ENCODE measurements around the gene IGF1. TPM values are rescaled to one million over a fixed set of nuclear protein-coding genes. Genes with fewer than 3 reads are reported as not detected.

Gene IGF1
- total and polyA plus RNA-seq, 2 experiments from 2014 or later: 2.3 to 2.9 TPM

- no peaks in the 10 kb centered on the region for H3K79me2 ChIP-seq (ENCODE audit: insufficient read depth)
- peak overlapping the region; percentile 54 for H3K9ac ChIP-seq
- H3K4me2 ChIP-seq (ENCODE audit: unreplicated experiment): peak overlapping the region; percentile 78
- no peaks in the 10 kb centered on the region for H3K36me3 ChIP-seq (ENCODE audit: low read depth)
- H2AFZ ChIP-seq: peak overlapping the region; percentile 52
- in situ Hi-C loops (cut with MboI): no loop called here
- no peaks in the 10 kb centered on the region for H3K9me3 ChIP-seq (ENCODE audit: low read depth)
- H3F3A ChIP-seq (ENCODE audit: insufficient read depth): peaks cover 21% of the 10 kb centered on the region
- TF ChIP-seq EZH2 (IDR thresholded peaks at IDR 0.05; ENCODE audit: insufficient read depth, poor library complexity, severe bottlenecking): no peak
- no peak for TF ChIP-seq EZH2phosphoT487 (IDR thresholded peaks at IDR 0.05; ENCODE audit: insufficient read depth, low read depth)
- H3K9me2 ChIP-seq (ENCODE audit: insufficient read depth): no peaks in the 10 kb centered on the region
- peak overlapping the region; percentile 35 for H3K4me3 ChIP-seq
- no peaks in the 10 kb centered on the region for H4K20me1 ChIP-seq (ENCODE audit: insufficient read depth)
- no peaks in the 10 kb centered on the region for H3K27me3 ChIP-seq (replicated peaks; ENCODE audit: insufficient read depth)
- peaks cover 29% of the 10 kb centered on the region for H3K4me1 ChIP-seq (ENCODE audit: insufficient read depth)
- peak overlapping the region; percentile 80 for H3K27ac ChIP-seq
- peak; percentile 29 for DNase-seq
- whole genome bisulfite sequencing, 2 experiments (ENCODE audit: low coverage in 1 of 2, low lambda C conversion rate in 2 of 2, missing lambda C conversion rate in 2 of 2): 9 to 14% methylated on average over 7 of the region's 7 CpGs
Observed at GRCh38 chr12:102427543-102427941, 52.8 kb downstream of the IGF1 start.

- 18 to 22% methylated on average over 8 of the region's 8 CpGs for WGBS, 2 experiments (ENCODE audit: low coverage in 1 of 2, low lambda C conversion rate in 2 of 2, missing lambda C conversion rate in 2 of 2)
- H3K27ac ChIP-seq: peak overlapping the region; percentile 80
Observed at GRCh38 chr12:102426599-102427542, 53.5 kb downstream of the IGF1 start.

GRCh38 chr12:102425109-102426039, 55.0 kb downstream of the IGF1 start:
- in situ Hi-C loops (cut with MboI): no loop called here
- 35 to 43% methylated on average over 5 of the region's 5 CpGs for WGBS, 2 experiments (ENCODE audit: low coverage in 1 of 2, low lambda C conversion rate in 2 of 2, missing lambda C conversion rate in 2 of 2)
- Histone ChIP-seq H3K9me2 (ENCODE audit: insufficient read depth) (no peaks in the 10 kb centered on the region), H3K9me3 (ENCODE audit: low read depth) (no peaks in the 10 kb centered on the region), H3K36me3 (ENCODE audit: low read depth) (no peaks in the 10 kb centered on the region), H3K27ac (no peak overlapping the region), H3F3A (ENCODE audit: insufficient read depth) (peaks cover 16% of the 10 kb centered on the region), H2AFZ (no peak overlapping the region), H3K27me3 (replicated peaks; ENCODE audit: insufficient read depth) (no peaks in the 10 kb centered on the region), H4K20me1 (ENCODE audit: insufficient read depth) (no peaks in the 10 kb centered on the region), H3K4me2 (ENCODE audit: unreplicated experiment) (no peak overlapping the region), H3K4me3 (no peak overlapping the region), H3K4me1 (ENCODE audit: insufficient read depth) (peaks cover 21% of the 10 kb centered on the region), H3K9ac (no peak overlapping the region), H3K79me2 (ENCODE audit: insufficient read depth) (no peaks in the 10 kb centered on the region)
- DNase-seq: no peak
- no peak for TF ChIP-seq EZH2phosphoT487 (IDR thresholded peaks at IDR 0.05; ENCODE audit: insufficient read depth, low read depth)
- no peak for TF ChIP-seq EZH2 (IDR thresholded peaks at IDR 0.05; ENCODE audit: insufficient read depth, poor library complexity, severe bottlenecking)

More at GRCh38 chr12:102426599-102427542, 53.5 kb downstream of the IGF1 start:
- peak overlapping the region; percentile 35 for H3K4me3 ChIP-seq
- H3K4me2 ChIP-seq (ENCODE audit: unreplicated experiment): peak overlapping the region; percentile 78
- TF ChIP-seq EZH2phosphoT487 (IDR thresholded peaks at IDR 0.05; ENCODE audit: insufficient read depth, low read depth): no peak
- TF ChIP-seq EZH2 (IDR thresholded peaks at IDR 0.05; ENCODE audit: insufficient read depth, poor library complexity, severe bottlenecking): no peak
- H3K9ac ChIP-seq: peak overlapping the region; percentile 54
- peaks cover 21% of the 10 kb centered on the region for H3F3A ChIP-seq (ENCODE audit: insufficient read depth)
- no peaks in the 10 kb centered on the region for H3K79me2 ChIP-seq (ENCODE audit: insufficient read depth)
- peak; percentile 82 for DNase-seq
- no peaks in the 10 kb centered on the region for H4K20me1 ChIP-seq (ENCODE audit: insufficient read depth)
- H3K9me2 ChIP-seq (ENCODE audit: insufficient read depth): no peaks in the 10 kb centered on the region
- H3K9me3 ChIP-seq (ENCODE audit: low read depth): no peaks in the 10 kb centered on the region
- no peaks in the 10 kb centered on the region for H3K27me3 ChIP-seq (replicated peaks; ENCODE audit: insufficient read depth)
- no peaks in the 10 kb centered on the region for H3K36me3 ChIP-seq (ENCODE audit: low read depth)
- in situ Hi-C loops (cut with MboI): no loop called here
- H3K4me1 ChIP-seq (ENCODE audit: insufficient read depth): peaks cover 29% of the 10 kb centered on the region
- peak overlapping the region; percentile 52 for H2AFZ ChIP-seq

- no peak overlapping the region for H2AFZ ChIP-seq
- TF ChIP-seq EZH2 (IDR thresholded peaks at IDR 0.05; ENCODE audit: insufficient read depth, poor library complexity, severe bottlenecking) (no peak), EZH2phosphoT487 (IDR thresholded peaks at IDR 0.05; ENCODE audit: insufficient read depth, low read depth) (no peak)
- peak; percentile 41 for DNase-seq
- no peak overlapping the region for H3K9ac ChIP-seq
- no peaks in the 10 kb centered on the region for H3K36me3 ChIP-seq (ENCODE audit: low read depth)
- H3K4me1 ChIP-seq (ENCODE audit: insufficient read depth): peaks cover 20% of the 10 kb centered on the region
- H3K4me2 ChIP-seq (ENCODE audit: unreplicated experiment): no peak overlapping the region
- no peak overlapping the region for H3K4me3 ChIP-seq
- H3K79me2 ChIP-seq (ENCODE audit: insufficient read depth): no peaks in the 10 kb centered on the region
- WGBS, 2 experiments (ENCODE audit: low coverage in 1 of 2, low lambda C conversion rate in 2 of 2, missing lambda C conversion rate in 2 of 2): 39 to 56% methylated on average over 3 of the region's 3 CpGs
- no peaks in the 10 kb centered on the region for H4K20me1 ChIP-seq (ENCODE audit: insufficient read depth)
- no peaks in the 10 kb centered on the region for H3K9me2 ChIP-seq (ENCODE audit: insufficient read depth)
- no peaks in the 10 kb centered on the region for H3K27me3 ChIP-seq (replicated peaks; ENCODE audit: insufficient read depth)
- H3K9me3 ChIP-seq (ENCODE audit: low read depth): no peaks in the 10 kb centered on the region
- H3K27ac ChIP-seq: no peak overlapping the region
- H3F3A ChIP-seq (ENCODE audit: insufficient read depth): peaks cover 16% of the 10 kb centered on the region
- in situ Hi-C loops (cut with MboI): no loop called here
Observed at GRCh38 chr12:102423462-102423861, 56.9 kb downstream of the IGF1 start.
